OCI-LY3 (cell line): ENCODE measurements around the gene PLD3.

Experiments
- H2AFZ ChIP-seq: fragments of 200-600, 300-600 bp; shearing (Covaris generic); 2 replicates; pipeline ENCODE4 v1.6.0; 2014; ENCODE audit warnings: antibody characterized with exemption, low read depth, low read length
- H3K27ac ChIP-seq: fragments of 200-600, 300-600 bp; sonication (generic); 2 replicates; pipeline ENCODE4 v1.5.1; 2014; ENCODE audit warnings: mild to moderate bottlenecking, low read length, moderate library complexity, mixed read lengths
- H3K27me3 ChIP-seq: fragments of 200-600, 300-600 bp; sonication (generic); 2 replicates; pipeline ENCODE4 v1.6.1; 2014; ENCODE audit warnings: low read depth, low read length, mixed read lengths
- H3K36me3 ChIP-seq: fragments of 200-600, 300-600 bp; sonication (generic); replicated peaks from 2 replicates; pipeline ENCODE3; 2014; ENCODE audit warnings: low read depth, low read length, mixed read lengths
- H3K4me1 ChIP-seq: fragments of 300-600, 200-600 bp; sonication (generic); 2 replicates; pipeline ENCODE4 v1.6.1; 2014; ENCODE audit warnings: low read length, mixed read lengths
- H3K4me2 ChIP-seq: fragments of 200-600, 300-600 bp; sonication (generic); 2 replicates; pipeline ENCODE4 v1.6.1; 2014; ENCODE audit warnings: low read length, mixed read lengths
- H3K4me3 ChIP-seq: fragments of 300-600, 200-600 bp; sonication (generic); 2 replicates; pipeline ENCODE4 v1.5.1; 2014; ENCODE audit warnings: antibody characterized with exemption, mild to moderate bottlenecking, low read length, moderate library complexity
- H3K79me2 ChIP-seq: fragments of 300-600, 200-600 bp; shearing (Covaris generic); 2 replicates; pipeline ENCODE4 v1.6.1; 2014; ENCODE audit warnings: mild to moderate bottlenecking, low read length, mixed read lengths
- H3K9ac ChIP-seq: fragments of 300-600, 200-600 bp; shearing (Covaris generic); 2 replicates; pipeline ENCODE4 v1.6.0; 2014; ENCODE audit warnings: mild to moderate bottlenecking, low read length, moderate library complexity
- H3K9me3 ChIP-seq: fragments of 200-600, 300-600 bp; shearing (Covaris generic); 2 replicates; pipeline ENCODE4 v1.6.1; 2014; ENCODE audit warnings: low read length, mixed read lengths; ENCODE audit not compliant: insufficient read depth
- H4K20me1 ChIP-seq: fragments of 200-600, 300-600 bp; sonication (generic); 2 replicates; pipeline ENCODE4 v1.6.1; 2016; ENCODE audit warnings: low read length, mixed read lengths; ENCODE audit not compliant: insufficient read depth
- CTCF ChIP-seq: fragments of 200-600, 300-600 bp; sonication (generic); IDR thresholded peaks from 2 replicates; pipeline ENCODE4 v1.5.1; 2014; ENCODE audit warnings: antibody characterized with exemption, low read length, low read depth
- EZH2phosphoT487 ChIP-seq: fragments of 200-600 bp; shearing (Covaris generic); IDR thresholded peaks from 2 replicates; pipeline ENCODE4 v1.6.1; 2018; ENCODE audit warnings: antibody characterized with exemption, mixed run types, low read depth

Gene PLD3

GRCh38 chr19:40394816-40395210 lies 46.3 kb downstream of the PLD3 start:
- H3K9ac ChIP-seq: no peak overlapping the region
- no peak overlapping the region for H3K4me3 ChIP-seq
- H3K9me3 ChIP-seq: no peaks in the 10 kb centered on the region
- TF ChIP-seq EZH2phosphoT487 (no peak), CTCF (no peak)
- H3K36me3 ChIP-seq: no peaks in the 10 kb centered on the region
- H3K27me3 ChIP-seq: peaks cover 27% of the 10 kb centered on the region
- no peaks in the 10 kb centered on the region for H3K79me2 ChIP-seq
- H3K27ac ChIP-seq: no peak overlapping the region
- no peaks in the 10 kb centered on the region for H4K20me1 ChIP-seq
- no peaks in the 10 kb centered on the region for H3K4me1 ChIP-seq
- no peak overlapping the region for H3K4me2 ChIP-seq
- H2AFZ ChIP-seq: no peak overlapping the region

DNA sequence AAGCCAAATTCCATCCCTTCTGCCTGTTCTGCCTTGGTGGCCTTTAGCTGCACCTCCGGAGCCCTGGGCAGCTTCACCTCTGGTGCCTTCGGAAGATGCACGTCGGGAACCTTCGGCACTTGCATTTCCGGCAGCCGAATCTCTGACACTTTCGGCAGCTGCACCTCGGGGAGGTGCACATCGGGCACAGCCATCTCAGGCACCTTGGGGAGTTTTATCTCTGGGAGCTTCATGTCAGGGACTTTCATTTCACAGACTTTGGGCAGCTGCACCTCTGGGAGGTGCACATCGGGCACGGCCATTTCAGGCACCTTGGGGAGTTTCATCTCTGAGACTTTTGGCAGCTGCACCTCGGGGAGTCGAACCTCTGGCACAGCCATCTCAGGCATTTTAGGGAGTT lies 47.5 kb downstream of the PLD3 start:
- Histone ChIP-seq H3K27ac (no peak overlapping the region), H3K4me1 (no peaks in the 10 kb centered on the region), H3K9me3 (no peaks in the 10 kb centered on the region), H3K36me3 (no peaks in the 10 kb centered on the region), H3K79me2 (no peaks in the 10 kb centered on the region), H2AFZ (no peak overlapping the region), H3K9ac (no peak overlapping the region), H4K20me1 (no peaks in the 10 kb centered on the region), H3K4me2 (no peak overlapping the region), H3K4me3 (no peak overlapping the region), H3K27me3 (peaks cover 27% of the 10 kb centered on the region)
- TF ChIP-seq EZH2phosphoT487 (no peak), CTCF (no peak)

- Histone ChIP-seq H2AFZ (no peak overlapping the region), H3K9ac (no peak overlapping the region), H3K4me1 (no peaks in the 10 kb centered on the region), H3K4me3 (no peak overlapping the region), H3K79me2 (no peaks in the 10 kb centered on the region), H3K9me3 (no peaks in the 10 kb centered on the region), H3K27me3 (peaks cover 26% of the 10 kb centered on the region), H3K36me3 (no peaks in the 10 kb centered on the region), H3K4me2 (no peak overlapping the region), H4K20me1 (no peaks in the 10 kb centered on the region), H3K27ac (no peak overlapping the region)
- TF ChIP-seq CTCF: no peak
- no peak for TF ChIP-seq EZH2phosphoT487
Measured at GRCh38 chr19:40396886-40397567, 48.5 kb downstream of the PLD3 start.

- H3K27me3 ChIP-seq: peaks cover 24% of the 10 kb centered on the region
- H3K4me3 ChIP-seq: no peak overlapping the region
- no peaks in the 10 kb centered on the region for H3K4me1 ChIP-seq
- H4K20me1 ChIP-seq: no peaks in the 10 kb centered on the region
- H3K36me3 ChIP-seq: no peaks in the 10 kb centered on the region
- no peak overlapping the region for H2AFZ ChIP-seq
- no peaks in the 10 kb centered on the region for H3K9me3 ChIP-seq
- TF ChIP-seq CTCF: no peak
- no peak for TF ChIP-seq EZH2phosphoT487
- no peak overlapping the region for H3K4me2 ChIP-seq
- no peak overlapping the region for H3K9ac ChIP-seq
- H3K27ac ChIP-seq: no peak overlapping the region
- no peaks in the 10 kb centered on the region for H3K79me2 ChIP-seq
Measured at GRCh38 chr19:40397568-40397906, 49.0 kb downstream of the PLD3 start.
